Nephron progenitor cell (in vitro differentiated cells): ENCODE measurements around the gene TLCD3B.

Experiments used
- DNase-seq: peaks from one replicate; pipeline ENCODE4 v3.0.0; 2021
- H3K27ac Mint-ChIP-seq: 2 replicates; pipeline ENCODE4 v1.8.0; 2021; ENCODE audit warnings: mild to moderate bottlenecking, moderate library complexity, mixed read lengths
- H3K27me3 Mint-ChIP-seq: 2 replicates; pipeline ENCODE4 v1.8.0; 2021; ENCODE audit warnings: mild to moderate bottlenecking, low read depth, mixed read lengths; ENCODE audit not compliant: poor library complexity
- H3K36me3 Mint-ChIP-seq: 2 replicates; pipeline ENCODE4 v1.8.0; 2021; ENCODE audit warnings: low read depth, mixed read lengths
- H3K4me1 Mint-ChIP-seq: 2 replicates; pipeline ENCODE4 v1.8.0; 2021; ENCODE audit warnings: mixed read lengths
- H3K4me3 Mint-ChIP-seq: 2 replicates; pipeline ENCODE4 v1.8.0; 2021; ENCODE audit warnings: mild to moderate bottlenecking, moderate library complexity, mixed read lengths
- H3K9me3 Mint-ChIP-seq: 2 replicates; pipeline ENCODE4 v1.8.0; 2021; ENCODE audit warnings: mild to moderate bottlenecking, moderate library complexity, mixed read lengths
- TF ChIP-seq, protein P1 (sequence below): fragments of 200-600 bp; sonication (generic); IDR thresholded peaks from 2 replicates; pipeline ENCODE4 v1.5.0; 2021; ENCODE audit warnings: antibody characterized with exemption

Gene TLCD3B

DNA sequence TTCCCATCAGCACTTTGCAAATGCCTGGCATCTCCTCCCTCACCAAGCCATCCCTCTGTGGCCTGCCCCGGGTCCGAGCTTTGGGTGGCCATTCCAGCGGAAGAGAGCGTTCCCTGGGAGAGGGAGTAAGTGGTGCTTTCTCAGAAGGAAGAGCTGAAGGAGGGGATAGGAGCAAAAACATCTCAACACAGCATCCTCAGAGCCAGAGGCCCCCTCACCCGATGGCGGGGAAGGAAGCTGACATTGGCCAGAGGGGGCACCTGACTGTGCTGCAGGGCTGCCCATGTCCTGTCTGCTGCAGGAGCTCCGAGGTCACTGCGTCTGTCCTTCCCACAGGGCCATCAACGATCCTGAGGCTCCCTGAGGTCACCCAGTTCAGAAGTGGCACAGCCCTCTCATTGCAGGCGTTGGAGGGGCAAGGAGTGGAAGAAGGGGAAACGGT, 427 bp upstream of the TLCD3B start:
- TF ChIP-seq, protein P1, sequence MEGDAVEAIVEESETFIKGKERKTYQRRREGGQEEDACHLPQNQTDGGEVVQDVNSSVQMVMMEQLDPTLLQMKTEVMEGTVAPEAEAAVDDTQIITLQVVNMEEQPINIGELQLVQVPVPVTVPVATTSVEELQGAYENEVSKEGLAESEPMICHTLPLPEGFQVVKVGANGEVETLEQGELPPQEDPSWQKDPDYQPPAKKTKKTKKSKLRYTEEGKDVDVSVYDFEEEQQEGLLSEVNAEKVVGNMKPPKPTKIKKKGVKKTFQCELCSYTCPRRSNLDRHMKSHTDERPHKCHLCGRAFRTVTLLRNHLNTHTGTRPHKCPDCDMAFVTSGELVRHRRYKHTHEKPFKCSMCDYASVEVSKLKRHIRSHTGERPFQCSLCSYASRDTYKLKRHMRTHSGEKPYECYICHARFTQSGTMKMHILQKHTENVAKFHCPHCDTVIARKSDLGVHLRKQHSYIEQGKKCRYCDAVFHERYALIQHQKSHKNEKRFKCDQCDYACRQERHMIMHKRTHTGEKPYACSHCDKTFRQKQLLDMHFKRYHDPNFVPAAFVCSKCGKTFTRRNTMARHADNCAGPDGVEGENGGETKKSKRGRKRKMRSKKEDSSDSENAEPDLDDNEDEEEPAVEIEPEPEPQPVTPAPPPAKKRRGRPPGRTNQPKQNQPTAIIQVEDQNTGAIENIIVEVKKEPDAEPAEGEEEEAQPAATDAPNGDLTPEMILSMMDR, result no peak
- Mint-ChIP-seq H3K27ac (no peak overlapping the region), H3K4me1 (peaks cover 45% of the 10 kb centered on the region), H3K9me3 (peaks cover 2% of the 10 kb centered on the region), H3K36me3 (no peaks in the 10 kb centered on the region), H3K27me3 (peaks cover 84% of the 10 kb centered on the region), H3K4me3 (peak overlapping the region; percentile 61)
- no peak for DNase-seq

DNA sequence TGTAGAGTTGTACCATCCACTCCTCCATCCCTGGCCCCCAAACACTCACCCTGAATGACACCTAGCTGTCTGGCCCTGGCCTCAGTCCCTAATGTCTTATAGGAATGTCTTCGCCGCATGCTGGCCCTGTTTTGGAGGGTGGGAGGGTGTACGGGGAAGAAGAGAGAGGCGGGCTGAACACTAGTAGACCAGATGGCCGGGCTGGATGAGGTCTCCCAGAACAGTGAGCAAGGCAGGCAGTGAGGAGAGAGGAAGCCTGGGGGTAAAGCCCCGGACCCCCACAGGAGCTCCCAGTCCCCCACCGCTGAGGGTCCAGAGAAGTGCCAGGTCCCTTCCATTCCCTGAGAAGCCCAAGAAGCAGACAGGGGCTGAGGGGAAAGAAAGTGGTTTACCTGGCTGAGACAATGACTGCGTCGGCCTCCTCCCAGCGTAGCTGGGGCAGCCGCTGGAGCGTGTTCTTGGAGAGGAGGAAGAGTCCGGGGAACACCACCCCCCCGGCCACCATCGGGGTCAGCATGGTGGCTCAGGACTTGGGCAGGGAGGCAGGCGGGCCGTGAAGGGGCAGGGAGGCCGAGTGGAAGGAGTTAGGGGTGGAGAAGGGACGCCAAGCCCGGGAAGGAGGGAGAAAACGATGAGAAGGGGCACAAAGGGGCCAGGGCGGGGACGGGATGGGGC, 923 bp downstream of the TLCD3B start:
- Mint-ChIP-seq H3K4me3 (peak overlapping the region; percentile 70), H3K27ac (no peak overlapping the region), H3K36me3 (no peaks in the 10 kb centered on the region), H3K4me1 (peaks cover 41% of the 10 kb centered on the region), H3K27me3 (peaks cover 77% of the 10 kb centered on the region), H3K9me3 (no peaks in the 10 kb centered on the region)
- no peak for DNase-seq
- TF ChIP-seq, protein P1, result no peak

DNA sequence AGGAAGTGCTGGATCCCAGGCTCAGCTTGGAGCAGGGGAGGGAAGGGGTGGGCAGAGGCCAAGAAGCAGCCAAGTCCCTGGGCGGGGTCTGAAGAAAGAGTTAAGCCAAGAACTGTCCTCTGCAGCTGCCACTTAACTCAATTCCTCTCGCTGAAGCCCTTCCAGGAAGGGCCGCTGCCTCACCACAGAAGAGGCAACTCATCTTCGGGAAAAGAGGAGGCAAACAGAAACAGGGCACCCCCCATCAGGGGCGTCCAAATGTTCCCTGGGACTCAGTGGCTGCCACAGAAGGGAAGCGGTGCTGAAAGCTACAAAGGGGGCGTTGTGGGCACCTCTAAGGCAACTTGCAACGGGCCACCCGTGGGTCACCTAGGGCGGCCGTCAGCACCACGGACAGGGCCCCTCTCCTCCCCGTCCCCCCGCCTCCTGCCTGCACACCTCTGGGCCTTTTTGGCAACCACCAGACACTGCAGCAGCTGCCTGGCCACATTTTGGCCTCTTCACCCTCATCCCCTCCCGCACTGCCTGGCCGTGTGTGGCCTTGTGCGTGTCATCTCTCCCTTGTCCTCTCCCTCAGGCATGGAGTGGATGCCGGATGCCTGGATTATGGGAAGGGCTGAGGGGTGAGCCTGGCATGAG, 2.5 kb downstream of the TLCD3B start:
- H3K27me3 Mint-ChIP-seq, result peaks cover 66% of the 10 kb centered on the region
- peak; percentile 92 for DNase-seq
- no peak overlapping the region for H3K4me3 Mint-ChIP-seq
- TF ChIP-seq, protein P1, result no peak
- no peak overlapping the region for H3K27ac Mint-ChIP-seq
- H3K9me3 Mint-ChIP-seq, result no peaks in the 10 kb centered on the region
- H3K4me1 Mint-ChIP-seq, result peaks cover 44% of the 10 kb centered on the region
- H3K36me3 Mint-ChIP-seq, result no peaks in the 10 kb centered on the region

DNA sequence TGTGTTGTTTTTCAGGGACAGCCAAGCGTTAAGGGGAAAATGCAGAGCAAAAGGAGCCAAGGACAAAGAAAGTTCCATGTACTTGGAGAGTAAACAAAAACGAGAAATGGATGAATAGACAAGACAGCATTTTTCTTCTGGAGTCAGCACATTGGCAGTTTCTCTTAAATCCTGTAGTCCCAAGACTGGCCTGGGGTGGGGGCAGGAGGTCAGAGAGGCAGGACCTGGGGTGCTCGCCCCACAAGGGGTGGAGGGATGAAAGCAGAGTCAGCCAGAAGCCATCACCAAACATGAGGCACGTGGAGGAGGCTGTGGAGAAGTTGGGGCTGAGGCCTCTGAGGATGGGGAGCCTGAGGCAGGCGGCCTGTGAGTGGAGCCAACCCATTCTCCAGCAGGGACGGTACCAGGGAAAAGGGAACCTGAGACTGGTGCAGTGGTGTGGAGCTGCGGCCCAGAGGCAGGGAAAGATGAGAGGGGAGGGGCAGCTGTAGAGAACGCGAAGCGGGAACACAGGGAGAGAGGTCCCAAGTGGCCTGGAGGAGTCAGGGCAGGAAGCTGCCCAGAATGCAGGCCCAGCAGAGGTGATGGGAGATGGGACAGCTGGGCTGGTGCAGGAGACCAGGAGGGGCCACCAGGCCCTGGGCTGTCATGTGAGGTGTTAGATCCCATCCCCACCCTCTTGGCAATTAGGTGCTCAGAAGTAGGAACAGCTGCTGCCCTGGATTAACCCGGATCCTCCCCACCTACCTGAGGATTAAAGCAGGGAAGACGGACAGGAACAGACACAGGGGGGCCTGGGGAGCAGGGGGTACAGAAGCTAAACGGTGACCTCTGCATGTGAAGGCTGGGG, 3.3 kb downstream of the TLCD3B start:
- no peak overlapping the region for H3K27ac Mint-ChIP-seq
- H3K9me3 Mint-ChIP-seq, result no peaks in the 10 kb centered on the region
- no peak for DNase-seq

DNA sequence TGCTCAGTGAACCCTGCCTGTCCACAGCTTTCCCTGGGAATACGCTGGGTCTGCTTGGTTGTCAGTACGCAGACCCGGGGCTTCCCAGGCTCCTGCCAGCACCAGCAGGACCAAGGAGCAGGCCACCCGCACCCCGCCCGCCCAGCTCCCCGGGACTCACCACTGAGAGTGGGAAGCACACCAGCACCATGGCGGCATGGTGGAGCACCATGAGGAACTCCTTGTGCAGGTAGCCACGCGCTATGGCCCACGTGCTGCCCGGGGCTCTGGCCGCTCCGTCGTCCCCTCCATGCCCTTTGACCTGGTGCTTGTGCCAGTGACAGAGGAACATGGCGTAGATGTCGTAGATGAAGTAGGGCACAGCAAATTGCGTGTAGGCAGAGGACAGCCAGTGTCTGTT, 4.6 kb downstream of the TLCD3B start:
- no peaks in the 10 kb centered on the region for H3K36me3 Mint-ChIP-seq
- no peak overlapping the region for H3K27ac Mint-ChIP-seq
- peaks cover 33% of the 10 kb centered on the region for H3K4me1 Mint-ChIP-seq
- DNase-seq, result no peak
- H3K27me3 Mint-ChIP-seq, result peaks cover 61% of the 10 kb centered on the region
- TF ChIP-seq, protein P1, result no peak
- no peaks in the 10 kb centered on the region for H3K9me3 Mint-ChIP-seq
- no peak overlapping the region for H3K4me3 Mint-ChIP-seq

More for the DNA sequence above, 3.3 kb downstream of the TLCD3B start:
- Mint-ChIP-seq H3K36me3 (no peaks in the 10 kb centered on the region), H3K4me3 (no peak overlapping the region), H3K4me1 (peaks cover 44% of the 10 kb centered on the region), H3K27me3 (peaks cover 63% of the 10 kb centered on the region)
- TF ChIP-seq, protein P1, result no peak
